ENCODE data around the gene NUMB.
"Not testable (repeated sequence)": the region's sequence is repeated elsewhere in the genome, so short reads cannot be mapped to it uniquely, and the experiment has no call there.

The NUMB gene

GRCh38 chr14:73428353-73428824 is 30.0 kb downstream of the NUMB start:
- no peak overlapping the region for H3K9ac ChIP-seq
- TF ChIP-seq, protein P1, sequence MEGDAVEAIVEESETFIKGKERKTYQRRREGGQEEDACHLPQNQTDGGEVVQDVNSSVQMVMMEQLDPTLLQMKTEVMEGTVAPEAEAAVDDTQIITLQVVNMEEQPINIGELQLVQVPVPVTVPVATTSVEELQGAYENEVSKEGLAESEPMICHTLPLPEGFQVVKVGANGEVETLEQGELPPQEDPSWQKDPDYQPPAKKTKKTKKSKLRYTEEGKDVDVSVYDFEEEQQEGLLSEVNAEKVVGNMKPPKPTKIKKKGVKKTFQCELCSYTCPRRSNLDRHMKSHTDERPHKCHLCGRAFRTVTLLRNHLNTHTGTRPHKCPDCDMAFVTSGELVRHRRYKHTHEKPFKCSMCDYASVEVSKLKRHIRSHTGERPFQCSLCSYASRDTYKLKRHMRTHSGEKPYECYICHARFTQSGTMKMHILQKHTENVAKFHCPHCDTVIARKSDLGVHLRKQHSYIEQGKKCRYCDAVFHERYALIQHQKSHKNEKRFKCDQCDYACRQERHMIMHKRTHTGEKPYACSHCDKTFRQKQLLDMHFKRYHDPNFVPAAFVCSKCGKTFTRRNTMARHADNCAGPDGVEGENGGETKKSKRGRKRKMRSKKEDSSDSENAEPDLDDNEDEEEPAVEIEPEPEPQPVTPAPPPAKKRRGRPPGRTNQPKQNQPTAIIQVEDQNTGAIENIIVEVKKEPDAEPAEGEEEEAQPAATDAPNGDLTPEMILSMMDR (IDR thresholded peaks at IDR 0.05), result no peak
- peak overlapping the region; percentile 1 for H3K27ac ChIP-seq

DNA sequence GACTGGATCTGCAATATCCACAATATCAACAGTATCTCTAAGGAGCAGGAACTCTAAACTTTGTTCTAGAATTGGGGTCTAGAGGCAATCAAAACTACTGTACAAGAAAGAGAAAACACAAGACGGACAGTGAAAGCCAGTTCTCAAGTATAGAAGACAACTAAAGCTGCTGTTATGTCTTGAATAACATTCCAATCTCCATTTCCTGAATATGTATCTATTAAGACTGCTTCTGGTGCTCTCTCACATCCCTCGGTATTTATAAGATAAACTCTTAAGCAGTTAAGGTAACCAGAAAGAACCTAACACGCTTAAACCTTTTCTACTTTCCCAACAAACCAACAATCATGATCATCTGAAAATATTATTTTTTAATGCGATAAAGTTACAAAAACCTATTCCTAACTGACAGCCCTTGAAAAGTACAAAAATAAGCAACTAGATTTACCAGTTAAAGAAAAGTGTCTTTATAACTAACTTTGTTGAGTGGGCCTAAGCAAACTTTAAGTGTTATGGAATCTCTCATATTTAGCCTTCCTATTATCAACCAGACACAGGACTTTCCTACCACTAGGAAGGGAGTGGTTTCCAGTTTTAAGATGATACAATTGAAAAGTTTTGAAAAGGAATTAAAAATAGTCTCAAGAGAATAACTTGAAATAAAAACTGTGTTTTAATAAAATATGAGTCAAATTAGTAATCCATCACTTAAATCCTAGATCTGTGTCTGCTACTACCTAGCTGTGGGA is 30.7 kb downstream of the NUMB start:
- Histone ChIP-seq H3K9me3 (ENCODE audit: control insufficient read depth, low read length) (no peaks in the 10 kb centered on the region), H2AFZ (no peak overlapping the region), H3K4me3 (ENCODE audit: low read depth, low read length) (no peak overlapping the region), H3K9ac (no peak overlapping the region), H3K4me2 (ENCODE audit: low read length) (no peak overlapping the region), H3K79me2 (peaks cover 11% of the 10 kb centered on the region), H3K27me3 (ENCODE audit: control insufficient read depth, insufficient read depth, low read length) (no peaks in the 10 kb centered on the region), H3K27ac (peak overlapping the region; percentile 13), H3K4me1 (peaks cover 2% of the 10 kb centered on the region), H3K36me3 (ENCODE audit: control insufficient read depth, insufficient read depth, low read length) (no peaks in the 10 kb centered on the region)
- TF ChIP-seq, protein P1 (IDR thresholded peaks at IDR 0.05), result no peak

More at GRCh38 chr14:73428353-73428824, 30.0 kb downstream of the NUMB start:
- H3K9me3 ChIP-seq (ENCODE audit: control insufficient read depth, low read length), result no peaks in the 10 kb centered on the region
- H3K79me2 ChIP-seq, result peaks cover 14% of the 10 kb centered on the region
- H3K36me3 ChIP-seq (ENCODE audit: control insufficient read depth, insufficient read depth, low read length), result no peaks in the 10 kb centered on the region
- no peak overlapping the region for H3K4me3 ChIP-seq (ENCODE audit: low read depth, low read length)
- H3K4me1 ChIP-seq, result peaks cover 2% of the 10 kb centered on the region
- no peak overlapping the region for H2AFZ ChIP-seq
- H3K4me2 ChIP-seq (ENCODE audit: low read length), result no peak overlapping the region
- no peaks in the 10 kb centered on the region for H3K27me3 ChIP-seq (ENCODE audit: control insufficient read depth, insufficient read depth, low read length)

GRCh38 chr14:73426877-73427276 is 31.5 kb downstream of the NUMB start:
- H3K36me3 ChIP-seq (ENCODE audit: control insufficient read depth, insufficient read depth, low read length), result no peaks in the 10 kb centered on the region
- H3K4me2 ChIP-seq (ENCODE audit: low read length), result no peak overlapping the region
- H2AFZ ChIP-seq, result no peak overlapping the region
- H3K4me1 ChIP-seq, result peaks cover 2% of the 10 kb centered on the region
- no peak overlapping the region for H3K4me3 ChIP-seq (ENCODE audit: low read depth, low read length)
- H3K9ac ChIP-seq, result no peak overlapping the region
- peaks cover 9% of the 10 kb centered on the region for H3K79me2 ChIP-seq
- TF ChIP-seq, protein P1 (IDR thresholded peaks at IDR 0.05), result no peak
- no peaks in the 10 kb centered on the region for H3K9me3 ChIP-seq (ENCODE audit: control insufficient read depth, low read length)
- no peak overlapping the region for H3K27ac ChIP-seq
- no peaks in the 10 kb centered on the region for H3K27me3 ChIP-seq (ENCODE audit: control insufficient read depth, insufficient read depth, low read length)

DNA sequence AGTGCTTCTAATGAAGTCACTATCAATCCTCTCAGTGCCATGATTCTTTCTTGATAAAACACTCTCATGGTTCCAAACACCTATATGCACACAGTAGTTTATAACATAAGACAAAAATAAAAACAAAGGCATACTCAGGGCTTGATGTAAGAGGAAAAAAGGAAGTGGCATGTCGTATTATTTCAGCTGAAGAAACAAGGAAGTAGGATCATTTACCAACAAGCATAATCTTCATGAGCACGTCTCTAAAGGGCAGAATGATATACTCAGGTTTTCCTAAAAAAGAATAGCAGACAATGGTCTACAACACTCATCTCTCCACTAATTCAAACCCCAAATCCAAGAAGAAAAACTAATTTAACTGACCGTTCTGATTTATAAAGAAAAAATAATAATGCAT is 33.9 kb downstream of the NUMB start:
- H3K4me1 ChIP-seq, result peaks cover 2% of the 10 kb centered on the region
- no peaks in the 10 kb centered on the region for H3K27me3 ChIP-seq (ENCODE audit: control insufficient read depth, insufficient read depth, low read length)
- TF ChIP-seq, protein P1 (IDR thresholded peaks at IDR 0.05), result no peak
- H3K9me3 ChIP-seq (ENCODE audit: control insufficient read depth, low read length), result no peaks in the 10 kb centered on the region
- H3K4me3 ChIP-seq (ENCODE audit: low read depth, low read length), result no peak overlapping the region
- no peaks in the 10 kb centered on the region for H3K36me3 ChIP-seq (ENCODE audit: control insufficient read depth, insufficient read depth, low read length)
- peaks cover 29% of the 10 kb centered on the region for H3K79me2 ChIP-seq
- no peak overlapping the region for H3K9ac ChIP-seq
- peak overlapping the region; percentile 9 for H3K27ac ChIP-seq
- no peak overlapping the region for H2AFZ ChIP-seq
- no peak overlapping the region for H3K4me2 ChIP-seq (ENCODE audit: low read length)

DNA sequence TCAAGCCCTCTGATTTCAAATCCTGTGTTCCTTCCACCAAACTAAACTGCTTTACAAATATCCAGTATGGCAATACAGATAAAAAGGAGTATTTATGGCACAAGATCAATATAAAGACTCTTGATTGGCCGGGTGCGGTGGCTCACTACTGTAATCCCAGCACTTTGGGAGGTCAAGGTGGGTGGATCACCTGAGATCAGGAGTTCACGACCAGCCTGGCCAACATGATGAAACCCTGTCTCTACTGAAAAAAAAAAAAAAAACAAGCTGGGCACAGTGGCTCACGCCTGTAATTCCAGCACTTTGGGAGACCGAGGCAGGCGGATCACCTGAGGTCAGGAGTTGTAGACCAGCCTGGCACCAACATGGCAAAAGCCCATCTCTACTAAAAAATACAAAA is 35.3 kb downstream of the NUMB start:
- H3K4me3 ChIP-seq (ENCODE audit: low read depth, low read length); H3K9me3 ChIP-seq (ENCODE audit: control insufficient read depth, low read length); H3K4me2 ChIP-seq (ENCODE audit: low read length); H3K27me3 ChIP-seq (ENCODE audit: control insufficient read depth, insufficient read depth, low read length); H3K36me3 ChIP-seq (ENCODE audit: control insufficient read depth, insufficient read depth, low read length); H3K4me1 ChIP-seq; H3K27ac ChIP-seq; H3K9ac ChIP-seq; H2AFZ ChIP-seq: not testable (repeated sequence)
- peaks cover 33% of the 10 kb centered on the region for H3K79me2 ChIP-seq

Measured in parathyroid adenoma (tissue), 2 donors.